ENCODE data around the gene ARL15.
"Not testable (repeated sequence)": the region's sequence is repeated elsewhere in the genome, so short reads cannot be mapped to it uniquely, and the experiment has no call there.

ARL15 gene

DNA sequence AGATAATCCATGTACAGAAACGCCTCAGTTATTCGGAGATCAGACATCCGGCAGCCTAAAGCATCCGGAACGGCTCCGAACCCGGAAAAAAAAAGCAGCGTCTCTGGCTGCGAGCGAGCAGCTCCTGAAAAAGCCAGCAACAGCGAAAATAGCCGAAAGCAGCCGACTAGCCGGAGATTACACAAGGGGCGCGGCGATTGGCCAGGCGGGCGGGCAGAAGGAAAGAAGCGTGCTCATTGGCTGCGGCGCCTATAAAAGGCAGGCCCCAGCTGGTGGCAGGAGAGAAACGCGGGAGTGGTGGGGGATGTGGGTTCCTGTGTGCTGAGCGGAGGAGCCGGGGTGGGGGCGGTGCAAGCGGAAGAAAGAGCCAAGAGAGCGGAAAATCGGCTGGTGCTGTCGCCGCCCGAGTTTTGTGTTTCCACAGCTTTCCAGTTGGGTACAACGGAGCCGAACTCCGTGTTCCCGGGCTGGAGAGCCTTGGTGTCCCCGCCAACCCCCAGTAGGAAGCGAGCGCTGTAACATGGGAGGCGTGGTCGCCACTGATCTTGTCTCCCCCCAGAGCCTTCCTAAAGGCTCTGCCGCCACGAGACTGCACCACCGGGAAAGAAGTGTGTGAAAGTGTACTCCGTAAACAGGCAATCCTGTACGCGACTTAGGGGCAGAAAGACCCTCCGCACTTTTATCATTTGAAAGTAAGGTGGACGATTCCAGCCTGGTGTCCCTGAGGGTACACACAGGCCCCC is at the start of gene ARL15:
Gene ARL15, minus strand, starts transcription at position 141 of the 743 bp plus-strand sequence.
- H3K4me1 ChIP-seq (ENCODE audit: insufficient read depth, low read length): peaks cover 16% of the 10 kb centered on the region

DNA sequence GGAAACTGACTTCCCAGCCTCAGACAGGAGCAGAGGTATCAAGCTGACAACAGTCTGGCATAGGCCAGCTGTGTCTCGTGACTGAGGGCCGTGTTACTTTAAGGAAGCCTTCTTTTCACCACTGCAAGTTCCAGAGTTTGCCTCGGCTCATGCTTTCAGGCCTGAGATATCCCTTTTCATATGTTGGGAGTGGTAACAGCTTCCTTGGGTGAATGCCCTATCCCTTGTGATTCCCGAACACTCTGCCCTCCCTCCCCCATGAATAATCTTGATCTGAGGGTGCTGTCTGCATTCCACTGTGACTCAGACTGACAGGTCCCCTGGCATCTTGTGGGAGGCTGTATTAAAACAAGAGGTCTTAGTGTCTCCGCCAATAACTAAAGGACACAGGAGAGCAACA is 49.7 kb upstream of the ARL15 start:
- Histone ChIP-seq H3K9me3 (ENCODE audit: low read length) (no peaks in the 10 kb centered on the region), H3K4me3 (ENCODE audit: low read length) (no peak overlapping the region), H2AFZ (ENCODE audit: low read depth, low read length) (no peak overlapping the region), H3K36me3 (ENCODE audit: insufficient read depth, low read length) (no peaks in the 10 kb centered on the region), H3K27me3 (ENCODE audit: insufficient read depth, low read length) (no peaks in the 10 kb centered on the region), H3K4me1 (ENCODE audit: insufficient read depth, low read length) (no peaks in the 10 kb centered on the region)

More for the DNA sequence above, at the start of gene ARL15:
- H3K4me3 ChIP-seq (ENCODE audit: low read length): peak within 1 kb of the TSS; percentile 92
- no peaks in the 10 kb centered on the region for H3K36me3 ChIP-seq (ENCODE audit: insufficient read depth, low read length)
- H3K9me3 ChIP-seq (ENCODE audit: low read length): no peaks in the 10 kb centered on the region
- H3K27me3 ChIP-seq (ENCODE audit: insufficient read depth, low read length): peaks cover 14% of the 10 kb centered on the region
- H2AFZ ChIP-seq (ENCODE audit: low read depth, low read length): peak within 1 kb of the TSS; percentile 86

DNA sequence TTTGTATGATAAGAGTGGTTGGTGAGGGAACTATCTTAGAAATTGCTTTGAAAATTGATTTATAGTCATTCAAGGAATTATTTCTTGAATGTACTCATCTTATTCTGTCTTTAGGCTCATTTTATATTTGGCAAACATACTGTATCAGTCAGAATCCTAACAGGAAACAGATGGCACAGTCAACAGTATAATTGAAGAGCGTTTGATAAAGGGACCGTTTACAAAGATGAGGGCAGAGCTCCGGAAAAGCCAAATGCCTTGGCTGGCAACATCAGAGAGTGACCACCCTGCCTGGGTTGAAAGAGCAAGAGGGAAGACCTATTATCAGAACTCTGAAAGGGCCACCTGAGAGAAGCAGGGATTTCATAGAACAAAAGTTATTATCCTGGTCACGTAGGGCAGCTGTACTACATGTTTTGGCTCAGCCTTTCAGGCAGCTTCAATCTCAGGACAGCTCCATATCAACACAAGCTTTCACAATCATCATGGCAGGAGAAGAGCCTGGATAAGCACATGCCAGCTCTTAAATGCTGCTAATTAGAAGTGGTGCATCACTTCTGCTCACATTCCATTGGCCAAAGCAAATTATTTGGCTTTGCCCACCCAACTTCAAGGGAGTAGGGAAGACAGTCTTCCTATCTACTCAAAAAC is 47.2 kb upstream of the ARL15 start:
- peaks cover 6% of the 10 kb centered on the region for H3K9me3 ChIP-seq (ENCODE audit: low read length)

DNA sequence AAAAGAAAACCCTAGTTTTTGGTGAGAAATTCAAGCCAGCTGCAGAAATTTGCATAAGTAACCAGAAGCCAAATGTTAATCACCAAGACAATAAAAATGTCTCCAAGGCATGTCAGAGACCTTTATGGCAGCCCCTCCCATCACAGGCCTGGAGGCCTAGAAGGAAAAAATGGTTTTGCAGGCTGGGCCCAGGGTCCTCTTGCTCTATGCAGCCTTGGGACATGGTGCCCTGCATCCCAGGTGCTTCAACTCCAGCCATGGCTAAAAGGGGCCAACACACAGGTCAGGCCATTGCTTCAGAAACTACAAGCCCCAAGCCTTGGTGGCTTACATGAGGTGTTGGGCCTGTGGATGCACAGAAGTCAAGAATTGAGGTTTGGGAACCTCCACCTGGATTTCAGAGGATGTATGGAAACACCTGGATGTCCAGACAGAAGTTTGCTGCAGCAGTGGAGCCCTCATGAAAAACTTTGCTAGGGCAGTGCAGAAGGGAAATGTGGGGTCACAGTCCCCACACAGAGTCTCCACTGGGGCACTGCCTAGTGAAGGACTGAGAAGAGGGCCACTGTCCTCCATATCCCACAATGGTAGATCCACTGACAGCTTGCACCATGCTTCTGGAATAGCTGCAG is 43.7 kb upstream of the ARL15 start:
- H2AFZ ChIP-seq (ENCODE audit: low read depth, low read length); H3K27me3 ChIP-seq (ENCODE audit: insufficient read depth, low read length); H3K36me3 ChIP-seq (ENCODE audit: insufficient read depth, low read length); H3K9me3 ChIP-seq (ENCODE audit: low read length); H3K4me3 ChIP-seq (ENCODE audit: low read length); H3K4me1 ChIP-seq (ENCODE audit: insufficient read depth, low read length): not testable (repeated sequence)

More for the DNA sequence above, 47.2 kb upstream of the ARL15 start:
- H3K27me3 ChIP-seq (ENCODE audit: insufficient read depth, low read length): no peaks in the 10 kb centered on the region
- no peak overlapping the region for H2AFZ ChIP-seq (ENCODE audit: low read depth, low read length)
- no peaks in the 10 kb centered on the region for H3K36me3 ChIP-seq (ENCODE audit: insufficient read depth, low read length)
- H3K4me1 ChIP-seq (ENCODE audit: insufficient read depth, low read length): no peaks in the 10 kb centered on the region
- H3K4me3 ChIP-seq (ENCODE audit: low read length): no peak overlapping the region

DNA sequence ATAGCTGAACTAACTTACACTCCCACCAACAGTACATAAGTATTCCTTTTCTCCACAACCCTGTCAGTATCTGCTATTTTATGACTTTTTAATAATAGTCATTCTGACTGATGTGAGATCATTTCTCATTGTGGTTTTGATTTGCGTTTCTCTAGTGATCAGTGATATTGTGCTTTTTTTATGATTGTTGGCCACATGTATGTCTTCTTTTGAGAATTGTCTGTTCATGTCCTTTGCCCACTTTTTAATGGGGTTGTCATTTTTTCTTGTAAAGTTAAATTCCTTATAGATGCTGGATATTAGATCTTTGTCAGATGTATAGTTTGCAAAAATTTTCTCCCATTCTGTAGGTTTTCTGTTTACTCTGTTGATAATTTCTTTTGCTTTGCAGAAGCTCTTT is 42.2 kb upstream of the ARL15 start:
- not testable (repeated sequence) for H3K4me3 ChIP-seq (ENCODE audit: low read length); H3K4me1 ChIP-seq (ENCODE audit: insufficient read depth, low read length); H3K36me3 ChIP-seq (ENCODE audit: insufficient read depth, low read length); H3K27me3 ChIP-seq (ENCODE audit: insufficient read depth, low read length); H2AFZ ChIP-seq (ENCODE audit: low read depth, low read length); H3K9me3 ChIP-seq (ENCODE audit: low read length)

DNA sequence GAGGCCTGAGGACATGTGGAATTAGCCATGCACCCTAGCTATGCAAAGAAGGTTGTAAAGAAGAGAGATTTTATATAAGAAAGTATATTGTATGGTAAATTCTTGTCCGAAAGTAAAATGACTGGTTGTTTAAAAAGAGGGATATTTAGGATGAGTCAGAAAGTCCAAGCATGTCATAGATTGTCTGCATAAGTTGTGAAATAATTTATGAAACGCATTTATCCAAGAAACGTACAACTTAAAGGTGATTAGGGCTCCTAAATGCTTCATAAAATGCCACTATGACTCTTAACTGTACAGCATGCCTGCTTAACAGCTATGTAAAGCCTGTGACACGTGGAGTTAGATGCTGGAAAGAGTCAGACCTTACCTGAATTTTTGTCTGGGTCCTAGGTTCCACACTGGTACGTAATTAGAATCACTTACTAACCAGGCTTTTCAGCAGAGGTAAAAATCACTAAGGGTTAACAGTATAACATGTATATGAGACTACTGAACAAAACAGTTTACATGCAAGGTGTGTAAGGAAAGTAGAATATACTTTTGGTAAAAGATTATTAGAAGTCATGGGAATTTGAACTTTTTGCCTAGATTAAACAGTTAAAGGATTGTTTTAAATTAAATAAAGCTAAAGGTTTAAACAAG is 37.0 kb upstream of the ARL15 start:
- peaks cover 4% of the 10 kb centered on the region for H3K9me3 ChIP-seq (ENCODE audit: low read length)
- no peaks in the 10 kb centered on the region for H3K36me3 ChIP-seq (ENCODE audit: insufficient read depth, low read length)
- no peaks in the 10 kb centered on the region for H3K4me1 ChIP-seq (ENCODE audit: insufficient read depth, low read length)
- no peak overlapping the region for H2AFZ ChIP-seq (ENCODE audit: low read depth, low read length)
- no peaks in the 10 kb centered on the region for H3K27me3 ChIP-seq (ENCODE audit: insufficient read depth, low read length)
- H3K4me3 ChIP-seq (ENCODE audit: low read length): no peak overlapping the region

DNA sequence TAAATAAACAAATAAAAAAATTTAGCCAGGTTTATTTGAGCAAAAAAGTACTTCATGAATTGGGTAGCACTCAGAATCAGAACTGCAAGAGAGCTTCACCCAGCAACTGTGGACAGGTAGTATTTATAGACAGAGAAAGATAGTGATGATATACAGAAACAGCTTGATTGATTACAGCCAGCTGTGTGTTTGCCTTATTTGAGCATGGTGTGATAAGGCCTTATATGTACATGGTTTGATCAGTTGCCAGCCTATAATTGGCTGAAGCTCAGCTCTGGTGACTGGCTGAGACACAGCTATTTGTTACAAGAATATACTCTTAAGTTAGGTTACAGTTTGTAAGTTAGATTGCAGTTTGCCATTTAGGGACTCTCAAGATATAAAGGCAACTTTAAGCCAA is 34.3 kb upstream of the ARL15 start:
- Histone ChIP-seq H3K4me1 (ENCODE audit: insufficient read depth, low read length) (no peaks in the 10 kb centered on the region), H2AFZ (ENCODE audit: low read depth, low read length) (no peak overlapping the region), H3K9me3 (ENCODE audit: low read length) (peaks cover 4% of the 10 kb centered on the region), H3K36me3 (ENCODE audit: insufficient read depth, low read length) (no peaks in the 10 kb centered on the region), H3K27me3 (ENCODE audit: insufficient read depth, low read length) (no peaks in the 10 kb centered on the region), H3K4me3 (ENCODE audit: low read length) (no peak overlapping the region)

DNA sequence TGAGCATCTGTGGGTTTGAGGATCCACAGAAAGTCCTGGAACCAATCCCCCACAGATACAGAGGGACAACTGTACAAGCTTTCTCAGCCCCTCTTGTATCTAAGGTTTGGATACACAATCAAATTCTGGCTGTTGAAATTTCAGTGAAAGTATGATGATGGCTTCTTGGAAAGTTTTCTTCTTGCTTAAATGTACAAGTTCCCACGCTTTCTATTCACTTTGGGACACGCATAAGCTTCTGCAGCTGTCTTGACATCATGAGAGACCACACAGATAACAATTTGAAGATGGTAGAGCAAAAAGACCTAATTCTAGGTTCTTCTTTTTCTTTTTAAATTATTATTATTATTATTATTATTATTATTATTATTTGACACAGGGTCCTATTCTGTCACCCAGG is 31.6 kb upstream of the ARL15 start:
- Histone ChIP-seq H3K4me3 (ENCODE audit: low read length) (no peak overlapping the region), H3K36me3 (ENCODE audit: insufficient read depth, low read length) (no peaks in the 10 kb centered on the region), H3K4me1 (ENCODE audit: insufficient read depth, low read length) (no peaks in the 10 kb centered on the region), H3K27me3 (ENCODE audit: insufficient read depth, low read length) (no peaks in the 10 kb centered on the region), H3K9me3 (ENCODE audit: low read length) (no peaks in the 10 kb centered on the region), H2AFZ (ENCODE audit: low read depth, low read length) (no peak overlapping the region)

DNA sequence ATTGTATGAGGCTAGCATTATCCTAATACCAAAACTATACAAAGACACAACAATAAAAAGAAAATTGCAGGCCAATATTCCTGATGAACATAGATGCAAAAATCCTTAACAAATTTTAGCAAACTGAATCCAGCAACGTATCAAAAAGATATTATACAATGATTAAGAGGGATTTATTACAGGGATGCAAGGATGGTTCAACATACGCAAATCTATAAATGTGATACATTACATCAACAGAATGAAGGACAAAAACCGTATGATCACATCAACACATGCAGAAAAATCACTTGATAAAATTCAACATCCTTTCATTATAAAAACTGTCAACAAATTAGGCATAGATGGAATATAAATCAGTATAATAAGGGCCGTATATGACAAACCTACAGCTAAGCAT is 27.1 kb upstream of the ARL15 start:
- Histone ChIP-seq H3K4me1 (ENCODE audit: insufficient read depth, low read length) (no peaks in the 10 kb centered on the region), H3K36me3 (ENCODE audit: insufficient read depth, low read length) (no peaks in the 10 kb centered on the region), H3K9me3 (ENCODE audit: low read length) (no peaks in the 10 kb centered on the region), H3K27me3 (ENCODE audit: insufficient read depth, low read length) (no peaks in the 10 kb centered on the region), H2AFZ (ENCODE audit: low read depth, low read length) (no peak overlapping the region), H3K4me3 (ENCODE audit: low read length) (no peak overlapping the region)

DNA sequence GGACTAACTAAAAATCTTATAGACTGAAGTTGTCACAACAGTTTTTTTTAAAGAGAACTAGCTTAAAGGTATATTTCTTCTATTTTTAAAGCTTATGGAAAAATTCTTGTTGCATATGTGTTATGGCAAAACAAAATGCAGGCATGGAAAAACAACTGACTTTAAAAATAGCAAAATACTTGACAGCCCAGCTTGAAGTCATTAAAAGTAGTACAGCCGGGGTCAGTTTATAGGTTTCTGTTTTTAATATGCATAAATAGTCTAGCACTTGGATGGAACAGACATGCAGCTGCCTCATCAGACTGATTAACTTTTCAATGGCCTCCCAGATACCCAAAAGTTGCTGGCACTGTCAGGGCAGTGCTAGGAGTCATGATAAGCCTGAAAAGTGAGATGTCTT is 22.3 kb upstream of the ARL15 start:
- Histone ChIP-seq H3K9me3 (ENCODE audit: low read length) (no peaks in the 10 kb centered on the region), H2AFZ (ENCODE audit: low read depth, low read length) (no peak overlapping the region), H3K36me3 (ENCODE audit: insufficient read depth, low read length) (no peaks in the 10 kb centered on the region), H3K4me3 (ENCODE audit: low read length) (no peak overlapping the region), H3K4me1 (ENCODE audit: insufficient read depth, low read length) (no peaks in the 10 kb centered on the region), H3K27me3 (ENCODE audit: insufficient read depth, low read length) (no peaks in the 10 kb centered on the region)

DNA sequence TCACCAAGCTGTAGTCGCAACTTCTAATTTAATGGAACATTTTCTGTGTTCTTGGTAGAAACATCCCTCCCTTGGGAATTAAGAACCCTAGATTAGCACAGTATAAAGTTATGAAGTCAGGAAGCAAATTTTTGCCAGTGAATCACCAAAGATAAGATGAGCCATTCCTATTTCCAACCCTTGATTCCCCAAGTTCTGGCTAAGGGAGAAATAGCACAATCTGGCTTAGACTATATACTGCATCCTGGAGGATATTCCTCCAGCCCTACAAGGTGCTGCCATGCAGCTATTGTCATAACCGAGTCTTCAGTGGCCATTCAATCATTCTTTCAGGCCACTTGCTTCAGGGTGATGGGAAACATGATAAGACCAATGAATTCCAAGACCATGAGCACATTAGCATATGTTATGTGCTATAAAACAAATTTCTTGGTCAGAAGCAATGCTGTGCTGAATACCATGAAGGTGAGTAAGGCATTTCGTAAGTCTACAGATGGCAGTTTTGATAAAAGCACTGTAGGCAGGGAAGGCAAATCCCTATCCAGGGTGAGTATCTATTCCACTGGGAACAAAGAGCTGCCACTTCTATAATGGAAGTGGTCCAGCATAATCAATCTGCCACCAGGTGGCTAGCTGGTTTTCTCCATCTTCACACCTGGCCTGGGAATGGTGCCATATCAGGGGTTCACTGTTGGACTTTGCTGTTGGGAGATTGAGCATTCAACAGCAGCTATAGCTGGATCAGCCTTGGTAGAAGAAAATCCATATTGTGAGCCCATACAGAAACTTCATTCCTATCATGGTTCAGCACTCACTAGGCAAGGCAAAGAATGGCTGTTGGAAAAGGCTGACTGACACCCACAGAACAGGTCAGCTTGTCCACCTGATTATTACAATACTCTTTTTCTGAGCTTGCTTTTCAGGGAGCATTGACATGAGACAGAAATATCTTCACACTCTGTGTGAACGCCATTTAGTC is 19.6 kb upstream of the ARL15 start:
- H3K27me3 ChIP-seq (ENCODE audit: insufficient read depth, low read length): peaks cover 4% of the 10 kb centered on the region
- H3K4me3 ChIP-seq (ENCODE audit: low read length): no peak overlapping the region
- no peaks in the 10 kb centered on the region for H3K36me3 ChIP-seq (ENCODE audit: insufficient read depth, low read length)
- no peaks in the 10 kb centered on the region for H3K4me1 ChIP-seq (ENCODE audit: insufficient read depth, low read length)
- H3K9me3 ChIP-seq (ENCODE audit: low read length): no peaks in the 10 kb centered on the region
- H2AFZ ChIP-seq (ENCODE audit: low read depth, low read length): no peak overlapping the region

DNA sequence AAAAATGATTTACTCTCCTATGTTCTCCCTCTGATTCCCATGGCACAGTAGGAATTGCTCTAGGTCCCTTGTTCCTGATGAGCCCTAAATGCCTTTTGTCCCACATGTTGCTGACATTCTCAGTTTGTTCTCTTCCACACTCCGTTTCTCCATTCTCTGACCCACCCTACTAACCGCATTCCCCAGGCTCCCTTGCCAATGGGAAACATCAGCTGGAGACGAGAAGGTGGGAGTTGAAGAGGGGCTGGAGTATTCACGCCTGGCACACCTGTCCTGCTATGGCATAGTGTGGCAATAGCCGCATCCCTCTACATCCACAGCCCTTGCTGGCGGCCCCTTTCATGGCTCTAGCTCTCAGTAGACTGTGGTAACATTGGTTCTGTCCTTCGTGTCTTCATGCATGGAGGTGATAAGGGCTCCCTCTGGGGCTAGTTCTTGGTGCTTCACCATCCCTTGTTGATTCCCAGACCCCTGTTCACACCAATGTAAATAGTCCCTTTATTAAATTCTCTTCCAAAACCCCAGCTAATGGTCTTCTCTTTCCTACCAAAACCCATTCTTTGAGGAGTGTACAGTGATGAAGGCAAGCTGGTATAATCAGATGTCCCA is 16.4 kb upstream of the ARL15 start:
- peaks cover 4% of the 10 kb centered on the region for H3K27me3 ChIP-seq (ENCODE audit: insufficient read depth, low read length)
- no peaks in the 10 kb centered on the region for H3K36me3 ChIP-seq (ENCODE audit: insufficient read depth, low read length)
- no peaks in the 10 kb centered on the region for H3K4me1 ChIP-seq (ENCODE audit: insufficient read depth, low read length)
- H3K9me3 ChIP-seq (ENCODE audit: low read length): no peaks in the 10 kb centered on the region
- H2AFZ ChIP-seq (ENCODE audit: low read depth, low read length): no peak overlapping the region
- no peak overlapping the region for H3K4me3 ChIP-seq (ENCODE audit: low read length)

Data from neuron (in vitro differentiated cells).